Tibial nerve (tissue), 4 donors: ENCODE measurements around the gene MS4A10. TPM values are rescaled to one million over a fixed set of nuclear protein-coding genes. Genes with fewer than 3 reads are reported as not detected.
"Not testable (repeated sequence)": the region's sequence is repeated elsewhere in the genome, so short reads cannot be mapped to it uniquely, and the experiment has no call there.

Experiments
- DNase-seq, 2 donors: peaks; one replicate each; pipeline ENCODE4 v3.0.0-alpha.2; 2019; ENCODE audit warnings: low spot score in 2 of 2
- H3K27ac ChIP-seq, 4 donors: fragments of 200-600 bp; sonication (generic) in 3 of 4; one replicate each; pipeline ENCODE4 v1.5.1; 2017 to 2019; ENCODE audit warnings: mild to moderate bottlenecking in 1 of 4
- H3K27me3 ChIP-seq, 2 donors: fragments of 200-600 bp; sonication (generic) in 1 of 2; one replicate each; pipeline versions ENCODE4 v1.5.1 to v1.6.0; 2017 to 2019
- H3K36me3 ChIP-seq, 3 donors: fragments of 200-600 bp; sonication (generic); one replicate each; pipeline ENCODE4 v1.5.1; 2018 to 2019
- H3K4me1 ChIP-seq, 4 donors: fragments of 200-600 bp; sonication (generic) in 3 of 4; one replicate each; pipeline ENCODE4 v1.5.1; 2017 to 2019
- H3K4me3 ChIP-seq, 4 donors: fragments of 200-600 bp; sonication (generic) in 3 of 4; one replicate each; pipeline ENCODE4 v1.5.1; 2017 to 2019; ENCODE audit warnings: mild to moderate bottlenecking in 1 of 4, moderate library complexity in 1 of 4
- H3K9me3 ChIP-seq, 4 donors: fragments of 200-600 bp; sonication (generic) in 3 of 4; one replicate each; pipeline ENCODE4 v1.5.1; 2017 to 2019
- CTCF ChIP-seq, 5 experiments: fragments of 200-600 bp in 3 of 5; fragments of 450-650 bp in 2 of 5; sonication (generic) in 3 of 5; IDR thresholded peaks; one replicate each; pipeline ENCODE4 v1.5.1; 2016 to 2019; ENCODE audit warnings: antibody characterized with exemption in 5 of 5, mild to moderate bottlenecking in 3 of 5, moderate library complexity in 2 of 5
- EP300 ChIP-seq, 2 donors: sonication (generic); formaldehyde crosslinking; IDR thresholded peaks; one replicate each; pipeline ENCODE4 v1.6.1; 2017; ENCODE audit warnings: antibody characterized with exemption in 2 of 2, mild to moderate bottlenecking in 1 of 2
- POLR2A ChIP-seq, 2 donors: fragments of 450-650 bp; IDR thresholded peaks; one replicate each; pipeline ENCODE4 v1.6.1; 2017; ENCODE audit warnings: antibody characterized with exemption in 2 of 2, mild to moderate bottlenecking in 2 of 2, moderate library complexity in 2 of 2
- WGBS, 2 donors: methylation state at CpG; one replicate each; pipeline ENCODE4 v1.1.5; 2018; 5-methylcytosine and 5-hydroxymethylcytosine counted together
- total RNA-seq, 4 donors: library from RNA; depleted of rRNA; stranded (reverse); fragments of >200 nt; gene quantifications; one replicate each; pipeline ENCODE4 v1.1.0, GENCODE V29; 2016

MS4A10 gene
- total RNA-seq, 4 donors from 2014 or later = not detected

- DNase-seq = no peak
- H3K27ac ChIP-seq = no peak overlapping the region
- no peak overlapping the region for H3K4me3 ChIP-seq
- H3K9me3 ChIP-seq = peaks cover 0 to 10% (median 2%) of the 10 kb centered on the region in 4 donors
- no peak for TF ChIP-seq CTCF (IDR thresholded peaks at IDR 0.05)
- no peak for TF ChIP-seq EP300 (IDR thresholded peaks at IDR 0.05)
- no peak for TF ChIP-seq POLR2A (IDR thresholded peaks at IDR 0.05)
- no peaks in the 10 kb centered on the region for H3K27me3 ChIP-seq
- WGBS, 2 donors = 60 to 69% methylated on average over 14 of the region's 15 CpGs
- H3K36me3 ChIP-seq = no peaks in the 10 kb centered on the region
- H3K4me1 ChIP-seq = no peaks in the 10 kb centered on the region
Observed at GRCh38 chr11:60821827-60822599, 36.9 kb downstream of the MS4A10 start.

- H3K27me3 ChIP-seq, H3K27ac ChIP-seq, H3K9me3 ChIP-seq, DNase-seq, H3K4me1 ChIP-seq, H3K4me3 ChIP-seq, H3K36me3 ChIP-seq: not testable (repeated sequence)
- 89 to 90% methylated on average over 5 of the region's 5 CpGs for WGBS, 2 donors
Observed at GRCh38 chr11:60823745-60824306, 38.7 kb downstream of the MS4A10 start.

GRCh38 chr11:60825118-60825517 lies 40.0 kb downstream of the MS4A10 start:
- Histone ChIP-seq H3K4me3 (no peak overlapping the region), H3K27me3 (no peaks in the 10 kb centered on the region), H3K27ac (no peak overlapping the region), H3K36me3 (no peaks in the 10 kb centered on the region), H3K4me1 (no peaks in the 10 kb centered on the region), H3K9me3 (no peaks in the 10 kb centered on the region)
- DNase-seq = no peak
- no peak for TF ChIP-seq EP300 (IDR thresholded peaks at IDR 0.05)
- no peak for TF ChIP-seq POLR2A (IDR thresholded peaks at IDR 0.05)
- TF ChIP-seq CTCF (IDR thresholded peaks at IDR 0.05) = no peak
- 80 to 88% methylated on average over 5 of the region's 5 CpGs for WGBS, 2 donors

- Histone ChIP-seq H3K27me3 (no peaks in the 10 kb centered on the region), H3K4me3 (no peak overlapping the region), H3K9me3 (no peaks in the 10 kb centered on the region), H3K27ac (no peak overlapping the region), H3K36me3 (no peaks in the 10 kb centered on the region), H3K4me1 (no peaks in the 10 kb centered on the region)
- no peak for DNase-seq
- WGBS, 2 donors = 78 to 94% methylated on average over 1 to 5 of the region's 6 CpGs
- TF ChIP-seq CTCF (IDR thresholded peaks at IDR 0.05) = no peak
- TF ChIP-seq EP300 (IDR thresholded peaks at IDR 0.05) = no peak
- TF ChIP-seq POLR2A (IDR thresholded peaks at IDR 0.05) = no peak
Observed at GRCh38 chr11:60825790-60826189, 40.7 kb downstream of the MS4A10 start.

GRCh38 chr11:60830478-60831142 lies 45.5 kb downstream of the MS4A10 start:
- no peaks in the 10 kb centered on the region for H3K9me3 ChIP-seq
- no peaks in the 10 kb centered on the region for H3K36me3 ChIP-seq
- H3K4me3 ChIP-seq = no peak overlapping the region
- H3K27me3 ChIP-seq = no peaks in the 10 kb centered on the region
- DNase-seq = no peak
- 47 to 53% methylated on average over 10 of the region's 10 CpGs for WGBS, 2 donors
- no peaks in the 10 kb centered on the region for H3K4me1 ChIP-seq
- H3K27ac ChIP-seq = no peak overlapping the region
- TF ChIP-seq EP300 (IDR thresholded peaks at IDR 0.05) (no peak), POLR2A (IDR thresholded peaks at IDR 0.05) (no peak), CTCF (IDR thresholded peaks at IDR 0.05) (no peak)
